ENCODE results near the gene CNTNAP2.

Gene CNTNAP2

GRCh38 chr7:148394582-148394981, 2278.0 kb downstream of the CNTNAP2 start:
- TF ChIP-seq, protein P1, sequence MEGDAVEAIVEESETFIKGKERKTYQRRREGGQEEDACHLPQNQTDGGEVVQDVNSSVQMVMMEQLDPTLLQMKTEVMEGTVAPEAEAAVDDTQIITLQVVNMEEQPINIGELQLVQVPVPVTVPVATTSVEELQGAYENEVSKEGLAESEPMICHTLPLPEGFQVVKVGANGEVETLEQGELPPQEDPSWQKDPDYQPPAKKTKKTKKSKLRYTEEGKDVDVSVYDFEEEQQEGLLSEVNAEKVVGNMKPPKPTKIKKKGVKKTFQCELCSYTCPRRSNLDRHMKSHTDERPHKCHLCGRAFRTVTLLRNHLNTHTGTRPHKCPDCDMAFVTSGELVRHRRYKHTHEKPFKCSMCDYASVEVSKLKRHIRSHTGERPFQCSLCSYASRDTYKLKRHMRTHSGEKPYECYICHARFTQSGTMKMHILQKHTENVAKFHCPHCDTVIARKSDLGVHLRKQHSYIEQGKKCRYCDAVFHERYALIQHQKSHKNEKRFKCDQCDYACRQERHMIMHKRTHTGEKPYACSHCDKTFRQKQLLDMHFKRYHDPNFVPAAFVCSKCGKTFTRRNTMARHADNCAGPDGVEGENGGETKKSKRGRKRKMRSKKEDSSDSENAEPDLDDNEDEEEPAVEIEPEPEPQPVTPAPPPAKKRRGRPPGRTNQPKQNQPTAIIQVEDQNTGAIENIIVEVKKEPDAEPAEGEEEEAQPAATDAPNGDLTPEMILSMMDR (IDR thresholded peaks at IDR 0.05; ENCODE audit: low read depth, low read length, missing control alignments) = no peak
- H3K4me3 ChIP-seq (replicated peaks; ENCODE audit: low read depth, low read length) = no peak overlapping the region

GRCh38 chr7:148395352-148395811, 2278.8 kb downstream of the CNTNAP2 start:
- TF ChIP-seq, protein P1 (IDR thresholded peaks at IDR 0.05; ENCODE audit: low read depth, low read length, missing control alignments) = no peak
- no peak overlapping the region for H3K4me3 ChIP-seq (replicated peaks; ENCODE audit: low read depth, low read length)
- no peak for DNase-seq (ENCODE audit: extremely low read depth, low read depth)

More at GRCh38 chr7:148394582-148394981, 2278.0 kb downstream of the CNTNAP2 start:
- no peak for DNase-seq (ENCODE audit: extremely low read depth, low read depth)

GRCh38 chr7:148395990-148396716, 2279.6 kb downstream of the CNTNAP2 start:
- DNase-seq (ENCODE audit: extremely low read depth, low read depth) = no peak
- TF ChIP-seq, protein P1 (IDR thresholded peaks at IDR 0.05; ENCODE audit: low read depth, low read length, missing control alignments) = no peak
- H3K4me3 ChIP-seq (replicated peaks; ENCODE audit: low read depth, low read length) = no peak overlapping the region

GRCh38 chr7:148397056-148397455, 2280.5 kb downstream of the CNTNAP2 start:
- H3K4me3 ChIP-seq (replicated peaks; ENCODE audit: low read depth, low read length) = no peak overlapping the region
- TF ChIP-seq, protein P1 (IDR thresholded peaks at IDR 0.05; ENCODE audit: low read depth, low read length, missing control alignments) = no peak
- DNase-seq (ENCODE audit: extremely low read depth, low read depth) = no peak

- TF ChIP-seq, protein P1 (IDR thresholded peaks at IDR 0.05; ENCODE audit: low read depth, low read length, missing control alignments) = no peak
- no peak for DNase-seq (ENCODE audit: extremely low read depth, low read depth)
- no peak overlapping the region for H3K4me3 ChIP-seq (replicated peaks; ENCODE audit: low read depth, low read length)
These were observed 2280.9 kb downstream of the CNTNAP2 start for GRCh38 chr7:148397551-148397950.

DNA sequence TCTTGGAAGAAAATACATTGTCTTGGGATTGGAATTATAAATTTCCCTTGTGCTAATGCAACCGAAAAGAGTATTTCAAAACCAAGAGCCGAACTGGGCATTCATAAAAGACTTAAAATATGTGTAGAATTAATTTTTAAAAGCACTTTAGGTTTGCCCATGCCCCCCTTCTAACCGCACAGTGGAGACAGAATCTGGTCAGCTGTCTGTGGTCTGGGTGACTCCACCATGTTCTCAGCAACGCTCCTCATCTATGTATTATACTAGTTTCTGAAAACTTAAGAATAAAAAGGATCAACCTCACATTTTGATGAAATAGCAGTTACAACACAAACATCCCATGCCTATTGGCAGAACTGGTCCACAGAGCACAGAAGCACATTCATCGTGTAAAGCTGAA, 2281.4 kb downstream of the CNTNAP2 start:
- no peak for DNase-seq (ENCODE audit: extremely low read depth, low read depth)
- TF ChIP-seq, protein P1 (IDR thresholded peaks at IDR 0.05; ENCODE audit: low read depth, low read length, missing control alignments) = no peak
- no peak overlapping the region for H3K4me3 ChIP-seq (replicated peaks; ENCODE audit: low read depth, low read length)
